ENCODE data around the gene FKBP6.
"Not testable (repeated sequence)": the region's sequence is repeated elsewhere in the genome, so short reads cannot be mapped to it uniquely, and the experiment has no call there.

Gene FKBP6

GRCh38 chr7:73323434-73324080 lies 4.4 kb upstream of the FKBP6 start:
- DNase-seq (ENCODE audit: low spot score); FAIRE-seq: not testable (repeated sequence)

- FAIRE-seq = not testable (repeated sequence)
- peak; percentile 87 for DNase-seq (ENCODE audit: low spot score)
These were observed 3.7 kb upstream of the FKBP6 start for GRCh38 chr7:73324081-73324845.

- not testable (repeated sequence) for DNase-seq (ENCODE audit: low spot score); FAIRE-seq
These were observed 2.5 kb upstream of the FKBP6 start for GRCh38 chr7:73325424-73325823.

- FAIRE-seq; DNase-seq (ENCODE audit: low spot score): not testable (repeated sequence)
These were observed 512 bp upstream of the FKBP6 start for GRCh38 chr7:73327449-73327848.

GRCh38 chr7:73328696-73329095 lies 735 bp downstream of the FKBP6 start:
- DNase-seq (ENCODE audit: low spot score) (no peak), FAIRE-seq (no peak)

- DNase-seq (ENCODE audit: low spot score) (no peak), FAIRE-seq (no peak)
These were observed 2.1 kb downstream of the FKBP6 start for GRCh38 chr7:73329861-73330581.

- no peak for FAIRE-seq
- no peak for DNase-seq (ENCODE audit: low spot score)
These were observed 2.8 kb downstream of the FKBP6 start for GRCh38 chr7:73330772-73331171.

GRCh38 chr7:73332447-73332846 lies 4.5 kb downstream of the FKBP6 start:
- FAIRE-seq (no peak), DNase-seq (ENCODE audit: low spot score) (no peak)

GRCh38 chr7:73338321-73338720 lies 10.4 kb downstream of the FKBP6 start:
- DNase-seq (ENCODE audit: low spot score) (no peak), FAIRE-seq (no peak)

GRCh38 chr7:73340514-73340913 lies 12.6 kb downstream of the FKBP6 start:
- DNase-seq (ENCODE audit: low spot score) (no peak), FAIRE-seq (no peak)

GRCh38 chr7:73341877-73342276 lies 13.9 kb downstream of the FKBP6 start:
- FAIRE-seq (no peak), DNase-seq (ENCODE audit: low spot score) (peak; percentile 83)

- FAIRE-seq = no peak
These were observed 14.7 kb downstream of the FKBP6 start for GRCh38 chr7:73342645-73343044.

GRCh38 chr7:73343671-73344380 lies 15.9 kb downstream of the FKBP6 start:
- no peak for DNase-seq (ENCODE audit: low spot score)
- FAIRE-seq = no peak

More at GRCh38 chr7:73342645-73343044, 14.7 kb downstream of the FKBP6 start:
- peak; percentile 61 for DNase-seq (ENCODE audit: low spot score)

- DNase-seq (ENCODE audit: low spot score) (no peak), FAIRE-seq (no peak)
These were observed 17.6 kb downstream of the FKBP6 start for GRCh38 chr7:73345538-73345937.

- DNase-seq (ENCODE audit: low spot score) (no peak), FAIRE-seq (no peak)
These were observed 18.0 kb downstream of the FKBP6 start for GRCh38 chr7:73345951-73346350.

- no peak for FAIRE-seq
These were observed 21.8 kb downstream of the FKBP6 start for GRCh38 chr7:73349763-73350162.

GRCh38 chr7:73350306-73351068 lies 22.5 kb downstream of the FKBP6 start:
- FAIRE-seq (no peak), DNase-seq (ENCODE audit: low spot score) (no peak)

More at GRCh38 chr7:73349763-73350162, 21.8 kb downstream of the FKBP6 start:
- DNase-seq (ENCODE audit: low spot score) = no peak

- FAIRE-seq = no peak
These were observed 23.6 kb downstream of the FKBP6 start for GRCh38 chr7:73351447-73352167.

GRCh38 chr7:73352784-73353183 lies 24.8 kb downstream of the FKBP6 start:
- DNase-seq (ENCODE audit: low spot score) (no peak), FAIRE-seq (no peak)

More at GRCh38 chr7:73351447-73352167, 23.6 kb downstream of the FKBP6 start:
- DNase-seq (ENCODE audit: low spot score) = no peak

- DNase-seq (ENCODE audit: low spot score) (no peak), FAIRE-seq (no peak)
These were observed 25.3 kb downstream of the FKBP6 start for GRCh38 chr7:73353243-73353642.

Data from urothelium cell line (cell line).